Activated B cell treated with CpG ODN at 0.5 μM for 24 hours (primary cell): ENCODE data around the gene PPARGC1A. TPM values are rescaled to one million over a fixed set of nuclear protein-coding genes. Genes with fewer than 3 reads are reported as not detected.

Source experiments
- ATAC-seq: fragments of 200-7000 bp; cut with Tn5 transposase; one replicate; pipeline ENCODE4 v1.10.0; 2021; ENCODE audit warnings: low read depth, mild to moderate bottlenecking, moderate library complexity
- CTCF ChIA-PET: fragments of 350-600 bp; sonication (Branson Sonifier 250); formaldehyde crosslinking; loops from one replicate; lab custom pipeline; 2021; ENCODE audit warnings: antibody characterized with exemption; lab: Charles Lee
- POLR2A ChIA-PET: fragments of 350-600 bp; sonication (Branson Sonifier 250); formaldehyde crosslinking; loops from one replicate; lab custom pipeline; 2021; ENCODE audit warnings: antibody characterized with exemption; lab: Charles Lee
- DNase-seq: peaks from one replicate; pipeline ENCODE4 v3.0.0; 2022
- H3K27ac Mint-ChIP-seq: one replicate; pipeline ENCODE4 v1.8.0; 2020; ENCODE audit warnings: mixed read lengths
- H3K27me3 Mint-ChIP-seq: one replicate; pipeline ENCODE4 v1.8.0; 2021; ENCODE audit warnings: mixed read lengths
- H3K36me3 Mint-ChIP-seq: one replicate; pipeline ENCODE4 v1.8.0; 2021; ENCODE audit warnings: low read depth, mixed read lengths
- H3K4me1 Mint-ChIP-seq: one replicate; pipeline ENCODE4 v1.8.0; 2021; ENCODE audit warnings: mixed read lengths
- H3K4me3 Mint-ChIP-seq: one replicate; pipeline ENCODE4 v1.8.0; 2020; ENCODE audit warnings: mild to moderate bottlenecking, mixed read lengths
- H3K9me3 Mint-ChIP-seq: one replicate; pipeline ENCODE4 v1.8.0; 2020; ENCODE audit warnings: mixed read lengths
- intact Hi-C: fragments of 100-400 bp; cut with micrococcal nuclease; formaldehyde crosslinking; loops from one replicate; pipeline ENCODE4 v1.15.1; 2024
- total RNA-seq: library from RNA; stranded (reverse); gene quantifications from 2 replicates; pipeline ENCODE4 v1.2.3, GENCODE V29; 2022
- TF ChIP-seq, protein P1 (sequence below): fragments of 200-600 bp; IDR thresholded peaks from one replicate; pipeline ENCODE4 v1.8.0; 2022; ENCODE audit warnings: antibody characterized with exemption, mild to moderate bottlenecking

Gene PPARGC1A
- total RNA-seq, 1 donor from 2014 or later, result not detected

GRCh38 chr4:23754688-23755087 is 135.2 kb downstream of the PPARGC1A start:
- no peaks in the 10 kb centered on the region for H3K27me3 Mint-ChIP-seq
- POLR2A ChIA-PET, result no interaction called here
- no peaks in the 10 kb centered on the region for H3K4me1 Mint-ChIP-seq
- intact Hi-C loops, result no loop called here
- CTCF ChIA-PET, result no interaction called here
- no peak for ATAC-seq
- H3K4me3 Mint-ChIP-seq, result no peak overlapping the region
- H3K9me3 Mint-ChIP-seq, result peaks cover 3% of the 10 kb centered on the region
- no peak for DNase-seq
- H3K36me3 Mint-ChIP-seq, result no peaks in the 10 kb centered on the region
- TF ChIP-seq, protein P1, sequence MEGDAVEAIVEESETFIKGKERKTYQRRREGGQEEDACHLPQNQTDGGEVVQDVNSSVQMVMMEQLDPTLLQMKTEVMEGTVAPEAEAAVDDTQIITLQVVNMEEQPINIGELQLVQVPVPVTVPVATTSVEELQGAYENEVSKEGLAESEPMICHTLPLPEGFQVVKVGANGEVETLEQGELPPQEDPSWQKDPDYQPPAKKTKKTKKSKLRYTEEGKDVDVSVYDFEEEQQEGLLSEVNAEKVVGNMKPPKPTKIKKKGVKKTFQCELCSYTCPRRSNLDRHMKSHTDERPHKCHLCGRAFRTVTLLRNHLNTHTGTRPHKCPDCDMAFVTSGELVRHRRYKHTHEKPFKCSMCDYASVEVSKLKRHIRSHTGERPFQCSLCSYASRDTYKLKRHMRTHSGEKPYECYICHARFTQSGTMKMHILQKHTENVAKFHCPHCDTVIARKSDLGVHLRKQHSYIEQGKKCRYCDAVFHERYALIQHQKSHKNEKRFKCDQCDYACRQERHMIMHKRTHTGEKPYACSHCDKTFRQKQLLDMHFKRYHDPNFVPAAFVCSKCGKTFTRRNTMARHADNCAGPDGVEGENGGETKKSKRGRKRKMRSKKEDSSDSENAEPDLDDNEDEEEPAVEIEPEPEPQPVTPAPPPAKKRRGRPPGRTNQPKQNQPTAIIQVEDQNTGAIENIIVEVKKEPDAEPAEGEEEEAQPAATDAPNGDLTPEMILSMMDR, result no peak
- no peak overlapping the region for H3K27ac Mint-ChIP-seq

- Mint-ChIP-seq H3K9me3 (peaks cover 4% of the 10 kb centered on the region), H3K4me1 (no peaks in the 10 kb centered on the region), H3K27ac (no peak overlapping the region), H3K4me3 (no peak overlapping the region), H3K36me3 (no peaks in the 10 kb centered on the region), H3K27me3 (no peaks in the 10 kb centered on the region)
- TF ChIP-seq, protein P1, result no peak
- ChIA-PET POLR2A (no interaction called here), CTCF (no interaction called here)
- intact Hi-C loops, result no loop called here
- ATAC-seq (no peak), DNase-seq (no peak)
These were observed 139.7 kb downstream of the PPARGC1A start for GRCh38 chr4:23750125-23750524.

GRCh38 chr4:23747281-23747735 is 142.5 kb downstream of the PPARGC1A start:
- Mint-ChIP-seq H3K4me3 (no peak overlapping the region), H3K27ac (no peak overlapping the region), H3K36me3 (no peaks in the 10 kb centered on the region), H3K4me1 (no peaks in the 10 kb centered on the region), H3K9me3 (peaks cover 4% of the 10 kb centered on the region), H3K27me3 (no peaks in the 10 kb centered on the region)
- no peak for DNase-seq
- no peak for ATAC-seq
- POLR2A ChIA-PET, result no interaction called here
- CTCF ChIA-PET, result no interaction called here
- intact Hi-C loops, result no loop called here
- TF ChIP-seq, protein P1, result no peak

DNA sequence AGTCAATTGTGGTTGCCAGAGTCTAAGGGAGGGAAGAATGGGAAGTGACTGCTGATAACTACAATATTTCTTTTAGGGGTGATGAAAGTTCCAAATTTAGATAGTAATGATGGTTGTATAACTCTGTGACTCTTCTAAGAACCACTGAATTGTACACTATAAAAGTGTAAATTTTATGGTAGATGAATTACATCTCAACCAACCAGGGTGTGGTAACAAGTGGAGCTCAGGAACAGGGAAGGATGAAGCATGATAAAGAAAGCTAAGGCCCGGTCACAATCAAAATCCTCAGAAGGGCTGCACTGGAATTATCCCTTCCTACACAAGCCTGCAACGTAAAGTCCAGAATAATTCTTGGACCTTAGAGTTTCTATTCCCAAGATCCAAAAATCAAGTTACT is 143.2 kb downstream of the PPARGC1A start:
- ChIA-PET CTCF (no interaction called here), POLR2A (no interaction called here)
- no peaks in the 10 kb centered on the region for H3K4me1 Mint-ChIP-seq
- no peak overlapping the region for H3K4me3 Mint-ChIP-seq
- TF ChIP-seq, protein P1, result no peak
- H3K27ac Mint-ChIP-seq, result no peak overlapping the region
- DNase-seq, result no peak
- H3K27me3 Mint-ChIP-seq, result no peaks in the 10 kb centered on the region
- intact Hi-C loops, result no loop called here
- no peaks in the 10 kb centered on the region for H3K36me3 Mint-ChIP-seq
- H3K9me3 Mint-ChIP-seq, result peaks cover 2% of the 10 kb centered on the region
- ATAC-seq, result no peak

GRCh38 chr4:23746027-23746426 is 143.8 kb downstream of the PPARGC1A start:
- CTCF ChIA-PET, result no interaction called here
- intact Hi-C loops, result no loop called here
- no peak for DNase-seq
- no peak for ATAC-seq
- POLR2A ChIA-PET, result no interaction called here
- Mint-ChIP-seq H3K27me3 (no peaks in the 10 kb centered on the region), H3K4me1 (no peaks in the 10 kb centered on the region), H3K4me3 (no peak overlapping the region), H3K9me3 (peaks cover 2% of the 10 kb centered on the region), H3K36me3 (no peaks in the 10 kb centered on the region), H3K27ac (no peak overlapping the region)
- TF ChIP-seq, protein P1, result no peak
